Left lung (tissue), 10 donors: ENCODE results near the gene EFNA2. TPM values are rescaled to one million over a fixed set of nuclear protein-coding genes. Genes with fewer than 3 reads are reported as not detected.
"Not testable (repeated sequence)": the region's sequence is repeated elsewhere in the genome, so short reads cannot be mapped to it uniquely, and the experiment has no call there.

Source experiments
- ATAC-seq: fragments of 200-7000 bp; cut with Tn5 transposase; one replicate; pipeline ENCODE4 v1.9.1; 2020; ENCODE audit warnings: moderate library complexity
- DNase-seq, 4 donors: peaks; one replicate each; pipeline ENCODE4 v3.0.0-alpha.2; 2013 to 2020
- H3K27ac ChIP-seq, 2 donors: fragments of 200-600 bp; sonication (generic) in 1 of 2; one replicate each; pipeline versions ENCODE4 v1.5.0 to v1.8.0; 2020 to 2021
- H3K27me3 ChIP-seq, 2 donors: fragments of 200-600 bp; sonication (generic) in 1 of 2; one replicate each; pipeline versions ENCODE4 v1.5.0 to v1.8.0; 2020 to 2021
- H3K36me3 ChIP-seq, 2 donors: fragments of 200-600 bp; sonication (generic) in 1 of 2; one replicate each; pipeline versions ENCODE4 v1.5.0 to v1.8.0; 2020 to 2021
- H3K4me1 ChIP-seq, 2 donors: fragments of 200-600 bp; one replicate each; pipeline ENCODE4 v1.8.0; 2021
- H3K4me3 ChIP-seq, 2 donors: fragments of 200-600 bp; sonication (generic) in 1 of 2; one replicate each; pipeline versions ENCODE4 v1.5.0 to v1.8.0; 2020 to 2021; ENCODE audit warnings: mild to moderate bottlenecking in 1 of 2
- H3K9me3 ChIP-seq, 2 donors: fragments of 200-600 bp; sonication (generic) in 1 of 2; one replicate each; pipeline versions ENCODE4 v1.5.0 to v1.8.0; 2020 to 2021
- CTCF ChIP-seq, 2 donors: fragments of 200-600 bp; sonication (generic) in 1 of 2; IDR thresholded peaks; one replicate each; pipeline versions ENCODE4 v1.5.0 to v1.8.0; 2021; ENCODE audit warnings: antibody characterized with exemption in 2 of 2
- intact Hi-C, 2 donors: fragments of 100-400 bp; cut with DNase I; formaldehyde crosslinking; loops; one replicate each; pipeline versions ENCODE4 v1.11.2 to v1.14.2; 2022
- polyA plus RNA-seq, 6 donors: library from polyadenylated mRNA; unstranded; fragments of 120-200 nt; gene quantifications; one replicate each; pipeline ENCODE4 v1.2.1, GENCODE V29; 2013; ENCODE audit not compliant: insufficient read length in 6 of 6
- total RNA-seq, 2 donors: library from RNA; stranded (reverse); fragmentation: NEBNext Ultra II Directional; extraction: Animal tissue kit (Norgen Biotek cat#: 25700); gene quantifications; one replicate each; pipeline ENCODE4 v1.2.1, GENCODE V29; 2021
- donor health status: DM: no; HTN: yes; CAD: no.
- donor health status: DM: no; HTN: no; CAD: no.

EFNA2 gene
- total and polyA plus RNA-seq, 8 donors, result 0.48 to 2.0 (median 0.79) TPM; not detected in 1

DNA sequence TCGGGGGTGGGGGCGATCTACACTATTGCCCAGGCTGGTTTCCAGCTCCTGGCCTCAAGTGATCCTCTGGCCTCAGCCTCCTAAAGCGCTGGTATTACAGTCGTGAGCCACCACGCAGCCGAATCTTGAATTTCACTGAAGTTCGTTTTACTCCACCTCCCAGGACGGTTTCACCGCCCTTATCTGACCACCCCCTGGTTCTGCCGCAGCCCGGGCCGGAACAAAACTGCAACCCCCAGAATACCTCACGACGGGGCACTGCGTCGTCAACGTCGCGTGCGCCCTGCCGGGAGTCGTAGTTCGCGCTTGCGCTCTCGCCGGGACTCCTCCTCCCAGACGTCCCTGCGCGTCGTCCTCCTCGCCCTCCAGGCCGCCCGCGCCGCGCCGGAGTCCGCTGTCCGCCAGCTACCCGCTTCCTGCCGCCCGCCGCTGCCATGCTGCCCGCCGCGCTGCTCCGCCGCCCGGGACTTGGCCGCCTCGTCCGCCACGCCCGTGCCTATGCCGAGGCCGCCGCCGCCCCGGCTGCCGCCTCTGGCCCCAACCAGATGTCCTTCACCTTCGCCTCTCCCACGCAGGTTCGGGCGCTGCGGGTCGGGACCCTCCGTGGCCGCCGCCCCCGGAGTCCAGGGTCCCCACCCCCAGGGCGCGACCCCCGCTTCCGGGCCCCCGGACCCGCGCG is 44.1 kb upstream of the EFNA2 start, which contains the start of gene ATP5F1D:
TSS of gene ATP5F1D (plus strand) at position 335 of the 679 bp plus-strand sequence. CDS start at position 435, 100 bp downstream.
- Histone ChIP-seq H3K36me3 (no peaks in the 10 kb centered on the region), H3K27me3 (peaks cover 0 to 38% of the 10 kb centered on the region in 2 donors), H3K27ac (peak within 1 kb of the TSS; percentile 80 to 83), H3K9me3 (no peaks in the 10 kb centered on the region), H3K4me3 (peak within 1 kb of the TSS; percentile 73 to 88), H3K4me1 (peaks cover 42 to 89% of the 10 kb centered on the region in 2 donors)
- DNase-seq (peak; percentile 89 to 98 (median 96)), ATAC-seq (peak; percentile 69)
- intact Hi-C loops, result no loop called here
- no peak for TF ChIP-seq CTCF (IDR thresholded peaks at IDR 0.05)

GRCh38 chr19:1243768-1244692 is 41.6 kb upstream of the EFNA2 start:
- H3K4me3 ChIP-seq, result peak overlapping the region; percentile 5 to 40
- TF ChIP-seq CTCF (IDR thresholded peaks at IDR 0.05), result peak; percentile 94 to 99
- DNase-seq, result peak in 3 of 4 donors; percentile 90 to 95 (median 92)

DNA sequence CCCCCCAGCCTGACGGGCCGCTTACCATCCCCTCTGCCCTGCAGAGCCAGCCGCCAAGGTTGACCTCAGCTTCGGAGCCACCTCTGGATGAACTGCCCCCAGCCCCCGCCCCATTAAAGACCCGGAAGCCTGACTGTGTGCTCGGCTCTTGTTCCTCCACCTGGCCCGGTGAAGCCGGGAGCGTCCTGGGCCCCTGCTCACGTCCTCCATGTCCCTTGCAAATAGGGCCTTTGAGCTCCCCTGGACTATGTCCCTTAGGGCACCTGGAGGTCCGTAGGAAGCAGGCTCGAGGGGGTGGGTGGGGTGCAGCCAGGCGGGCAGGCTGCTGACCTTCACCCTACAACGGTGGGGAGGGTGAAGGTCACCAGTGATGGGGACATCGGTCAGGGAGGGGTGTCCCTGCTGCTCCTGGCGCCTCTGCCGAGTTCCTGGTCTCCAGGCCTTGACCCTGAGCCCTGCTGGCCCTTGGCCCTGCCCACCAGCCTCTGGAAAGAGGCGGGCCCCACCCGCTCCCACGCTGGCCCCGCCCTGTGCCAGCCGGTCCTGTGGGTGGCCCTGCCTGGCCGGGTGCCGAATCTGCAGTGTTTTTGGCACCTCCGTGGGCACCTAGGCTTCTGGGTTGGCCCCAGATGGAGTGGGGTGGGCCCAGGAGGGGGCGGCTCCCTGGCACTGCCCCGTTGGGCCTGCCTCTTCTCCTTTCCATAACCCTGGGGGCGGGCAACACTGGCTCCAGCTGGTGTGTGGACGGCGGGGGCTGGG is 40.8 kb upstream of the EFNA2 start:
- DNase-seq, result peak in 2 of 4 donors; percentile 80 to 93
- Histone ChIP-seq H3K27ac (peak overlapping the region; percentile 76 to 82), H3K4me1 (peaks cover 42 to 82% of the 10 kb centered on the region in 2 donors), H3K27me3 (peaks cover 0 to 8% of the 10 kb centered on the region in 2 donors), H3K36me3 (peaks cover 0 to 2% of the 10 kb centered on the region in 2 donors), H3K9me3 (no peaks in the 10 kb centered on the region), H3K4me3 (peak overlapping the region; percentile 5 to 40)
- peak; percentile 28 for ATAC-seq
- TF ChIP-seq CTCF (IDR thresholded peaks at IDR 0.05), result no peak
- intact Hi-C loops, result no loop called here

More at GRCh38 chr19:1243768-1244692, 41.6 kb upstream of the EFNA2 start:
- no peaks in the 10 kb centered on the region for H3K9me3 ChIP-seq
- H3K4me1 ChIP-seq, result peaks cover 42 to 87% of the 10 kb centered on the region in 2 donors
- peak overlapping the region; percentile 76 to 82 for H3K27ac ChIP-seq
- peaks cover 0 to 16% of the 10 kb centered on the region in 2 donors for H3K27me3 ChIP-seq
- ATAC-seq, result peak; percentile 62
- H3K36me3 ChIP-seq, result no peaks in the 10 kb centered on the region
- intact Hi-C loops, result no loop called here

GRCh38 chr19:1245494-1246264 is 40.0 kb upstream of the EFNA2 start:
- DNase-seq, result peak in 1 of 4 donors; percentile 45
- ATAC-seq, result no peak
- Histone ChIP-seq H3K27me3 (no peaks in the 10 kb centered on the region), H3K4me3 (peak overlapping the region in 1 of 2 donors; percentile 40), H3K27ac (peak overlapping the region; percentile 76 to 82), H3K4me1 (peaks cover 41 to 74% of the 10 kb centered on the region in 2 donors), H3K9me3 (no peaks in the 10 kb centered on the region), H3K36me3 (peaks cover 0 to 8% of the 10 kb centered on the region in 2 donors)
- intact Hi-C loops, result no loop called here
- no peak for TF ChIP-seq CTCF (IDR thresholded peaks at IDR 0.05)

DNA sequence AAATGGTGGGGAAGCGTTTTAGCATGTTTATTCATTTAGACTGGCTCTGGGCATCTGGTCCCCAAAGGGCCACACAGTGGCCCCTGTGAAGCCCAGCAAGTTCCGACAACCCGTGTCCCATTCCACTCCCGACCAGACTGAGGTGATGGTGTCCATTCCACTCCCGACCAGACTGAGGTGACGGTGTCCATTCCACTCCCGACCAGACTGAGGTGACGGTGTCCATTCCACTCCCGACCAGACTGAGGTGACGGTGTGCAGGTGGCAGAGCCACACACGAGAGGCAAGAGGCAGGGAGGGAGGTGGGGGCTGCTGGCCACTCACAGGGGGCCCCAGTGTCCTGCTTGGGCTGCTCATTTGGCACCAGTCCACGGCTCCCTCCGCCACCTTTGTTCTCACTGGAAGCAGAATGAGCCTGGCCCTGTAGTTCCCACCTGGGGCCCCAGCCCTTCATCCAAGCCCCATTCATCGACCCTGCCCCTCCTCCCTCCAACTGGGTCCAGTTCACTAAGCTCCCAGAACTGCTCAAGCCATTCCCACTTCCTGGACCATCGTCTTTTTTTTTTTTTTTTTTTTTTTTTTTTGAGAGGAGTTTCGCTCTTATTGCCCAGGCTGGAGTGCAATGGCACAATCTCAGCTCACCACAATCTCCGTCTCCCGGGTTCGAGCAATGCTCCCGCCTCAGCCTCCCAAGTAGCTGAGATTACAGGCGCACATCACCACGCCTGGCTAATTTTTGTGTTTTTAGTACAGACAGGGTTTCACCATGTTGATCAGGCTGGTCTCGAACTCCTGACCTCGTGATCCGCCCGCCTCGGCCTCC is 39.2 kb upstream of the EFNA2 start:
- DNase-seq, H3K4me3 ChIP-seq, H3K27me3 ChIP-seq, intact Hi-C loops, ATAC-seq, H3K27ac ChIP-seq, H3K9me3 ChIP-seq: not testable (repeated sequence)
- Histone ChIP-seq H3K36me3 (peaks cover 0 to 16% of the 10 kb centered on the region in 2 donors), H3K4me1 (peaks cover 34 to 66% of the 10 kb centered on the region in 2 donors)
